ENCODE results near the gene LYPD3. TPM values are rescaled to one million over a fixed set of nuclear protein-coding genes. Genes with fewer than 3 reads are reported as not detected.
A peak's percentile ranks its signal among the peaks of the same experiment; 100 is the strongest.

Gene LYPD3
- total RNA-seq, 2 donors from 2014 or later: 0.42 to 0.59 TPM

DNA sequence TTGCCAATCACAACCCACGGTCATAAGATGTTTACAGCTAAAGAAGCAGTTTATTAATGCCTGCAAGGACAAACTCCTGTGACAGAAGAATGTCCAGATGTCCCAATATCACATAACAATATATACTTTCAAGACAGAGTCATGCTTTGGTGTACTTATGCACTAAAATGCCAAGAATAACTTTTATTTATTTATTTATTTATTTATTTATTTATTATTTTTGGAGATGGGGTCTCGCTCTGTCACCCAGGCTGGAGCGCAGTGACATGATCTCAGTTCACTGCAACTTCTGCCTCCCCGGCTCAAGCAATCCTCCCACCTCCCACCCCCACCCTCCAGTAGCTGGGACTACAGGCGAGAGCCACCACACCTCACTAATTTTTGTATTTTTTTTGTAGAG, 41.6 kb downstream of the LYPD3 start:
- intact Hi-C loops (cut with DNase I): no loop called here
- H3K36me3 ChIP-seq: no peaks in the 10 kb centered on the region
- no peak overlapping the region for H3K4me3 ChIP-seq
- TF ChIP-seq, protein P1, sequence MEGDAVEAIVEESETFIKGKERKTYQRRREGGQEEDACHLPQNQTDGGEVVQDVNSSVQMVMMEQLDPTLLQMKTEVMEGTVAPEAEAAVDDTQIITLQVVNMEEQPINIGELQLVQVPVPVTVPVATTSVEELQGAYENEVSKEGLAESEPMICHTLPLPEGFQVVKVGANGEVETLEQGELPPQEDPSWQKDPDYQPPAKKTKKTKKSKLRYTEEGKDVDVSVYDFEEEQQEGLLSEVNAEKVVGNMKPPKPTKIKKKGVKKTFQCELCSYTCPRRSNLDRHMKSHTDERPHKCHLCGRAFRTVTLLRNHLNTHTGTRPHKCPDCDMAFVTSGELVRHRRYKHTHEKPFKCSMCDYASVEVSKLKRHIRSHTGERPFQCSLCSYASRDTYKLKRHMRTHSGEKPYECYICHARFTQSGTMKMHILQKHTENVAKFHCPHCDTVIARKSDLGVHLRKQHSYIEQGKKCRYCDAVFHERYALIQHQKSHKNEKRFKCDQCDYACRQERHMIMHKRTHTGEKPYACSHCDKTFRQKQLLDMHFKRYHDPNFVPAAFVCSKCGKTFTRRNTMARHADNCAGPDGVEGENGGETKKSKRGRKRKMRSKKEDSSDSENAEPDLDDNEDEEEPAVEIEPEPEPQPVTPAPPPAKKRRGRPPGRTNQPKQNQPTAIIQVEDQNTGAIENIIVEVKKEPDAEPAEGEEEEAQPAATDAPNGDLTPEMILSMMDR (IDR thresholded peaks at IDR 0.05): no peak
- no peaks in the 10 kb centered on the region for H3K27me3 ChIP-seq
- DNase-seq: no peak
- no peaks in the 10 kb centered on the region for H3K9me3 ChIP-seq
- no peak overlapping the region for H3K27ac ChIP-seq
- no peak overlapping the region for H3K9ac ChIP-seq (ENCODE audit: low read depth in 2 of 2, low read length in 2 of 2)
- no peaks in the 10 kb centered on the region for H3K4me1 ChIP-seq

DNA sequence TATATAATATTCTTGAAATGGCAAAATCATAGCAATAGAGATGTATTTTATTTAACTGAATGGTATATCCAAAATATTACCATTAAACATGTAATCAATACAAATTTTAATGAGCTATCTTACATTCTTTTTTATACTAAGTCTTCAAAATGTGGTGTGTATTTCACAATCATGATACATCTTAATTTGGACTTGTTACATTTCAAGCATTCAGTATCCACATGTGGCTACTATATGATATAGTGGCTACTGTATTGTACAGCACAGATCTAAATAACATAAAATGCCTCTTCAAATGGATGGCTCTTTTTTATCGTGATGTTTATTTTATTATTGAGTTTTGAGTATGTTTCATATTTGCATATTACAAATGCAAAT, 42.7 kb downstream of the LYPD3 start:
- no peak overlapping the region for H3K4me3 ChIP-seq
- H3K9me3 ChIP-seq: no peaks in the 10 kb centered on the region
- DNase-seq: no peak
- no peaks in the 10 kb centered on the region for H3K36me3 ChIP-seq
- H3K4me1 ChIP-seq: no peaks in the 10 kb centered on the region
- H3K27me3 ChIP-seq: no peaks in the 10 kb centered on the region
- TF ChIP-seq, protein P1 (IDR thresholded peaks at IDR 0.05): no peak
- no peak overlapping the region for H3K27ac ChIP-seq
- intact Hi-C loops (cut with DNase I): no loop called here
- H3K9ac ChIP-seq (ENCODE audit: low read depth in 2 of 2, low read length in 2 of 2): no peak overlapping the region

DNA sequence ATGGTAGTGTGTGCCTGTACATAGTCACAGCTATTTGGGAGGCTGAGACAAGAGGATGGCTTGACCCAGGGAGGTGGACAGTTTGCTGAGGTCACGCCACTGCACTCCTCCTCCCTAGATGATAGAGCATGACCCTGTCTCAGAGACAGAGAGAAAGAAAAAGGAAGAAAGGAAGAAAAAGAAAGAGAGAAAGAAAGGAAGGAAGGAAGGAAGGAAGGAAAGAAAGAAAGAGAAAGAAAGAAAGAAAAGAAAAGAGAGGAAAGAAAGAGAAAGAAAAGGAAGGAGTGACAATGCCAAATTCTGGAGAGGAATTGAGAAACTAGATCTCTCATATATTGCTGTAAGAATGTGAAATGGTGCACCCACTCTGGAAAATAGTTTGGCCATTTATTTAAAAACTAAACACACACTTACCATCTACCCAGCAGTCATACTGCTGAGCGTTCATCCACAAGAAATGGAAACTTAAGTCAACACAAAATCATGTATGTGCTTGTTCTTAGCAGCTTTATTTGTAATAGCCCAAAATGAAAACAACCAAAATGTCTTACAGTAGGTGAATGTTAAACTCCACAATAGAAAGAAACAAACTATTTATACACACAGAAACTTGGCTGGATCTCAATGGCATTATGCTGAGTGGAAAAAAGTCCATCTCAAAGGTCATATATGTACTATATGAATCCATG, 43.3 kb downstream of the LYPD3 start:
- TF ChIP-seq, protein P1 (IDR thresholded peaks at IDR 0.05): no peak
- H3K4me3 ChIP-seq: no peak overlapping the region
- no peaks in the 10 kb centered on the region for H3K36me3 ChIP-seq
- intact Hi-C loops (cut with DNase I): no loop called here
- H3K4me1 ChIP-seq: no peaks in the 10 kb centered on the region
- no peak overlapping the region for H3K27ac ChIP-seq
- no peaks in the 10 kb centered on the region for H3K9me3 ChIP-seq
- no peak overlapping the region for H3K9ac ChIP-seq (ENCODE audit: low read depth in 2 of 2, low read length in 2 of 2)
- no peak for DNase-seq
- no peaks in the 10 kb centered on the region for H3K27me3 ChIP-seq

DNA sequence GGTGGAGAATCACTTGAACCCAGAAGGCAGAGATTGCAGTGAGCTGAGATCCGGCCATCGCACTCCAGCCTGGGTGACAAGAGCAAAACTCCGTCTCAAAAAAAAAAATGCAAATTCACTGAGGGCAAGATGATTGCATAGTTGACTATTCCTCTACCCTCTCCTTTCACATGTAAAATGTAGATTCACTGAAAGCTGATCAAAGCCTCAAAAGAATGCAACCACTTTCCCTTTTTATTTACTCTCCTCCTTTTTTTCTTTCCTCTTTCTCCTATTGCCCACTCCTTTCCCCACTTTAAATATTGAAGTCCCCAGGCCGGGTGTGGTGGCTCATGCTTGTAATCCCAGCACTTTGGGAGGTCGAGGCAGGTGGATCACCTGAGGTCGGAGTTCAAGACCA, 44.5 kb downstream of the LYPD3 start:
- Histone ChIP-seq H3K27me3 (no peaks in the 10 kb centered on the region), H3K9me3 (no peaks in the 10 kb centered on the region), H3K4me1 (no peaks in the 10 kb centered on the region), H3K4me3 (no peak overlapping the region), H3K27ac (no peak overlapping the region), H3K36me3 (no peaks in the 10 kb centered on the region), H3K9ac (ENCODE audit: low read depth in 2 of 2, low read length in 2 of 2) (no peak overlapping the region)
- TF ChIP-seq, protein P1 (IDR thresholded peaks at IDR 0.05): no peak
- no peak for DNase-seq
- intact Hi-C loops (cut with DNase I): no loop called here

DNA sequence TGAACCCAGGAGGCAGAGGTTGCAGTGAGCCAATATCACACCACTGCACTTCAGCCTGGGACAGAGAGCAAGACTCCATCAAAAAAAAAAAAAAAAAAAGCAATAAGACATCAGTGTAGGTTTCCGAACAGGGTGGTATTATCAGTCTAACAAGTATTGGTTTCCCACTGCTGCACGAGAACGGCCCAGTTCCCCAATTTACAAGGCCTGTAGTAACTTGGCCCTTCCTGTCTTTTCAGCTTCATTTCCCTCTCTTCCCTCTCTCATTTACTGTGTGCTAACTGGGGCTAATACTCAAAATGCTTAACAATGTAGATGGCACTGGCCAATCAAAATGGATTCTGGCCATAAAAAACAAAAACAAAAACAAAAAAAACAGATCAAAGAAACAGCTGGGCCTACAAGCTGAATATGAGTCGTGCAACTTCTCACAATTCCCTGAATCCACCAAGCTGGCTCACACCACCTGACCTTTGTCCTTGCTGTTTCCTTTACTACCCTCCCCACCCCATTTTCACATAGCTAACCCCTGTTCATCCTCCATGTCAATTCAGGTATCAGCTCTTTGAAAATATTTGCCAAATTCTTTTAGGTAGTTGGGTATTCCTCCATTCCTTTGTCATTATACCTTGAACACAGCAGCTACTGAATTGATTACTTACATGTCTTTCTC, 48.3 kb downstream of the LYPD3 start:
- H3K9me3 ChIP-seq: no peaks in the 10 kb centered on the region
- no peaks in the 10 kb centered on the region for H3K4me1 ChIP-seq
- H3K9ac ChIP-seq (ENCODE audit: low read depth in 2 of 2, low read length in 2 of 2): no peak overlapping the region
- H3K27ac ChIP-seq: no peak overlapping the region
- no peak overlapping the region for H3K4me3 ChIP-seq
- intact Hi-C loops (cut with DNase I): no loop called here
- no peaks in the 10 kb centered on the region for H3K36me3 ChIP-seq
- H3K27me3 ChIP-seq: no peaks in the 10 kb centered on the region
- peak; percentile 36 for DNase-seq
- TF ChIP-seq, protein P1 (IDR thresholded peaks at IDR 0.05): no peak
